GM18909 (cell line): ENCODE data around the gene AFDN.

Source experiments
- ATAC-seq: cut with Tn5 transposase; IDR thresholded peaks from one replicate; pipeline ENCODE4 v1.9.1; 2021; ENCODE audit warnings: mild to moderate bottlenecking; ENCODE audit not compliant: unreplicated experiment, poor library complexity

AFDN gene

GRCh38 chr6:167861424-167861823 is 34.7 kb downstream of the AFDN start:
- no peak for ATAC-seq

GRCh38 chr6:167863897-167864296 is 37.2 kb downstream of the AFDN start:
- ATAC-seq = no peak

GRCh38 chr6:167866642-167867041 is 39.9 kb downstream of the AFDN start:
- no peak for ATAC-seq

GRCh38 chr6:167870321-167870720 is 43.6 kb downstream of the AFDN start:
- no peak for ATAC-seq

GRCh38 chr6:167872538-167873210 is 46.0 kb downstream of the AFDN start:
- ATAC-seq = no peak

- ATAC-seq = no peak
Observed at GRCh38 chr6:167877994-167878779, 51.5 kb downstream of the AFDN start.

- no peak for ATAC-seq
Observed at GRCh38 chr6:167879612-167880011, 52.9 kb downstream of the AFDN start.

GRCh38 chr6:167881327-167881726 is 54.6 kb downstream of the AFDN start:
- no peak for ATAC-seq

GRCh38 chr6:167882244-167882643 is 55.5 kb downstream of the AFDN start:
- no peak for ATAC-seq

GRCh38 chr6:167888098-167888497 is 61.4 kb downstream of the AFDN start:
- no peak for ATAC-seq

- peak; percentile 90 for ATAC-seq
Observed at GRCh38 chr6:167892835-167893815, 66.4 kb downstream of the AFDN start.

- no peak for ATAC-seq
Observed at GRCh38 chr6:167894965-167895364, 68.3 kb downstream of the AFDN start.

- ATAC-seq = no peak
Observed at GRCh38 chr6:167896648-167897047, 69.9 kb downstream of the AFDN start.

- peak; percentile 61 for ATAC-seq
Observed at GRCh38 chr6:167898673-167899311, 72.1 kb downstream of the AFDN start.

- ATAC-seq = no peak
Observed at GRCh38 chr6:167904791-167905190, 78.1 kb downstream of the AFDN start.

- ATAC-seq = no peak
Observed at GRCh38 chr6:167906899-167907298, 80.2 kb downstream of the AFDN start.

- no peak for ATAC-seq
Observed at GRCh38 chr6:167907837-167908681, 81.3 kb downstream of the AFDN start.

- ATAC-seq = no peak
Observed at GRCh38 chr6:167910007-167910406, 83.3 kb downstream of the AFDN start.

- no peak for ATAC-seq
Observed at GRCh38 chr6:167910652-167911051, 83.9 kb downstream of the AFDN start.
